HG03354 (cell line): Measurements from ENCODE around the gene BCO1.

Experiments used
- ATAC-seq: cut with Tn5 transposase; IDR thresholded peaks from one replicate; pipeline ENCODE4 v1.9.1; 2021; ENCODE audit warnings: mild to moderate bottlenecking; ENCODE audit not compliant: unreplicated experiment, poor library complexity, severe bottlenecking

Gene BCO1

DNA sequence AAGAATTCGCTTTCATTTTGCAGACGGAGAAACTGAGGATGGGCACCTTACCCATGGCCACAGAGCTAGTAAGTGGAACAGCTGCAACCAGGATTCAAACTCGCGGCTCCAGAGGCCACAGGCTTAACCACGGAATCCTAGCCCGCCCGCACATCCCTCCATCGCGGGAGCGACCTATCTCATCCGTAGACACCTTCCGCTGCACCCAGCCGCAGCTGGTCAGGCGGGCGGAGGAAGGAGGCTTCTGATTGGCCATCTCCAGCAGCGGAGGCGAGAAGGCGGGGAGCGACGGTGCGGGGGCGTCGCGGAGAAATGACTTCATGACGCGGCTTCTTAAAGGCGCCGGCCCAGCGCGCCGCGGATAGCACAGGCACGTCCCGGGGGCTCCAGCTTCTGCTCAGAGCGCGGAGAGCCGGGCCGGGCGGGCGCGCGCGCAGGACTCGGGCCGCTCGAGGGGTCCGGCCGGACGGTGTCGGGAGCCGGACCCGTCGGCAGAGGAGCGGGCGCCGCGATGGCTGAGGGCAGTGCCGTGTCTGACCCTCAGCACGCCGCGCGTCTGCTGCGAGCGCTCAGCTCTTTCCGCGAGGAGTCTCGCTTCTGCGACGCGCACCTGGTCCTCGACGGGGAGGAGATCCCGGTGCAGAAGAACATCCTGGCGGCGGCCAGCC lies 76.2 kb downstream of the BCO1 start, which contains the start of gene GAN:
GAN (plus strand) TSS at position 360 of the 668 bp plus-strand sequence; CDS start at position 512, 152 bp downstream.
- peak; percentile 97 for ATAC-seq

DNA sequence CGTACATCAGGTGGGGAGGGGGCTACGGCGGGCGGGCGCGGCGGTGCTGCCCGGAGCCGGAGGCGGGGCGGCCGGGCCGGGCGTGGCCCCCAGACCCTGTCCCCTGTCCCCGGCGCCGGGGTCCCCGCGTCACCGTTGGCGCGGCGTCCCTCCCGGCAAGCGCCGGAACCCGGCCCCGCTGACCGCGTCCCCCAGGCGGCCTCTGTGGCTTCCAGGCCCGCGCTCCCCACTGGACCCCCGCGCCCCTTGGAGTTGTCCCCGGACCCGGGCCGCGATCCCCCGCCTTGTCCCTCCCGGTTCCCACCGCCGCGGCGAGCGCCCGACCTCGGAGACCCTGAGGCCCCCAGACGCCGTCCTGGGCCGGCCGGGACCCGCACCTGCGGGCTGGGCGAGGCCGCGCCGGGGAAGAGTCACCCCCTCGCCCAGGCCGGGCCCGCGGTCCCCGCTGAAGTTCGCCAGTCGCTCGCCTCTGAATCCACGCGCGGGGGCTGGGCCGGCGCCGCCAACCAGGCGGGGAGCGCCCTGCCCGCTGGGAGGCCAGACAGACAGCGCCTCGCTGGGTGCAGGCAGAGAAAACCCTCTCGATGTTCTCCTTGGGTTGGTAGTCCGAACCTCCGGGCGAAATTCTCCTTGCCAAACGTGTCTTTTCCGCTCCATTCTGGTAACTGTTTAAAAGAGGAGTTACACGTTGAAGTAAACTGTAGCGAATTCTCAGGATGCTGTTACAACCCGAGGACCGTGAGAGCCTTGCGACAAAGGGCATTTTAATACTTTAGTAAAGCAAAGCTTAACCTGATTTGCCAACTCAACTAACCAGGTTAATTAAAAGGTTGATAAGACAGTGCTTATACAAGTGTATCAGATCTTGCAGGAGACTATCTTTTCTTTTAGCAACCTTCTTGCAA lies 77.0 kb downstream of the BCO1 start:
- peak; percentile 40 for ATAC-seq

- ATAC-seq = no peak
These were observed 77.6 kb downstream of the BCO1 start for GRCh38 chr16:81316176-81316496.

- ATAC-seq = no peak
These were observed 80.2 kb downstream of the BCO1 start for GRCh38 chr16:81318711-81319110.

GRCh38 chr16:81319221-81319912 lies 80.9 kb downstream of the BCO1 start:
- ATAC-seq = no peak

DNA sequence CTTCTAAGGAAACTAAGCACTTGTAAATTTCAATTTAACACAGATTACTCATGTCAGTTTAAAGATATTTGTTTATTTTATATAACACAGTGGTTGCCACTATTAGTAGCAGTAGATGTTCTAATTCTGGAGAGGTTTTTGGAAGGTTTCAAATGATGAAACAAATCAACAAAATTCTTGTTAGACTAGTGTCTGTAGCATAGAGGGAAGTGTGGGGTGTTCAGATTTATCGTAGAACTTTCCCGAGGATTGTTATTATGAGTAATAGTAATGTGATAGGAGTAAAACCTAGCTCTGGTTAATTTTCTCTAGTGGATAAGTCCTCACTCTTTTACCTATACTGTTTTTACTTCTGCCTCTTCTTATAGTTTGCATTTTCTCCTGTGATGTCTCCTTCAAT lies 82.5 kb downstream of the BCO1 start:
- ATAC-seq = no peak

DNA sequence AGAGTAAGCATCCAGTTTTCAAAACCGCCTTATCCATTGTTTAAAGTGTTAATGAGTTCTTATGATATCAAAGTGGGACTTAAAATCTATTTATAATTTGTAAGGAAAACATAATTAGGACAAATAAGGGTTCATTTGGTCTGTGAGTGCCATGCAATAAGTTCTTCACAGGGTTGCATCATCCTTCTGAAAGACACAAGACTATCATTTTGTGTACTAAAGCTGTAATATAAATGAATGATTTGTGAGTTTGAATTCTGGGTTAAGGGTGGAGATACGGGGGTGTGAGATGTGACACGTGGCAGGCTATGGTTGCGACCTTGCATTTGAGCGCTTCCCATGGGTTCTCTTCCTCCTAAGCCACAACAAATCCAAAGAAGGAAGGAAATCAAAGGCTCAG lies 83.0 kb downstream of the BCO1 start:
- no peak for ATAC-seq

DNA sequence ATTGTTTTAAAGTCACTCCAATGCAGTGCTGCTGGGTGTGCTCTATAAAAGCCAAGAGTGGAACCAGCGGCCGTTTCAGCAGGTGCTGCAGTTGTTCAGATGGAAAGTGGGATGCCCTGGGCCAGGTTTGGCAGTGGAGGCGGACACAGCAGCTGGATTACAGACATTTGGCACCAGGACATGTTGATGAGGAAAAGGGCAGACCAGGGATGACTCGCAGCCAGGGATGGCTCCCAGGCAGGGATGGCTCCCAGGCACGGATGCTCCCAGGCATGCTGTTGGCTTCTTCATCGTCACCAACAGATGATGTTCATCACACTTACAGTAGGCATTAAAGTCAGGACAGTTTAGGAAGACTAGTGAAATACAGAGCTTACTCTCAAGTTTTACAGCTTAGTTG lies 86.3 kb downstream of the BCO1 start:
- no peak for ATAC-seq

- ATAC-seq = no peak
These were observed 88.5 kb downstream of the BCO1 start for GRCh38 chr16:81327011-81327410.

DNA sequence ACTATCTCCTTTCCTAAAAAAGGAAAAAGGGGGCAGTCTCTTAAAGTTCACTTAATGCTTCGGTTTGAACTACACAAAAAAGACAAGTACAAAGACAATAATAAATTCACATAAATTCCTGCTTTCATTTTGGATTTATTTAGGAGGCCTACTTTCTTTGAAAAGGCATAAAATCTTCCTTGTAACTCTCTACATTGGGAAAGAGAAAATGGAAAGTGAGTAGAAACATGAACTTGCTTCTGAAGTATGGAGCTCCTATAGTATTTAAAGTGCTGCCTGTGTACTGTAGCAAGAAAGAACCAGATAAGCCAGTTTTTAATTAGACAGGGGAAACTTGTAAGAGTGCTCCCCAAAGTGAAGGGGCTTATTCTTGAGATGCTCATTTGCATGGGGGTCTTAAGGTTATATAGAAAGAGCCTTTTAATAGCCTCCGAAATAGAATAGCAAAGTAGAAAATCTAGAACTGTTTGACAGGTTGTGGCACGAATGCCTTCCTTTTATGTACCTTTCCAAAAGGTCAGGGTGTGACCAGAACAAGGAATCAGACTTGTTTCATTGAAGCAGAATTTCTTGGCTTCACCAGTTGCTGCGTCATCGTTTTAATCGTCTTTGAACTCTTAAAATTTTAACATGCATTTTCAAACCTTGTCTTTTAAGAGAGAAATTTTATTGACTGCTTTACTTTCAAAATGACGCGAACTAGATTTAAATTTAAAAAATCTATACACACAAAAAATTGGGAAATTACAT lies 89.1 kb downstream of the BCO1 start:
- ATAC-seq = no peak

- no peak for ATAC-seq
These were observed 91.5 kb downstream of the BCO1 start for GRCh38 chr16:81329947-81330346.

- no peak for ATAC-seq
These were observed 94.9 kb downstream of the BCO1 start for GRCh38 chr16:81333356-81333755.

DNA sequence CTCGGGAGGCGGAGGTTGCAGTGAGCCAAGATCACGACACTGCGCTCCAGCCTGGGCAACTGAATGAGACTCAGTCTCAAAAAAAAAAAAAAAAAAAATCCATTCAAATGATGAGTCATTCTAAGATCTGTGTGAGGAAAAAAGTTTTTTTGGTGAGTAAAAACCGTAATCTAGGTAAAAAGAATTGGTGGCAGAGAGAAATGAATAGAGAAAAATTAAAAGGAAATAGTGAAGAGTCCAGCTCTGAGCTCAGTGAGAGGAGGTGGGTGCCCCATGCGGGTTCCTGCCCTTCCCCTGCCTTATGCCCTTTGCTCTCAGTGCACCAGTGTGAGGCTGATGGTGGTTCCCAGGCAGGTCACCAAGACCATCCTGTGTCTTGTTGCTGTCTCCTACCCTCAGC lies 97.2 kb downstream of the BCO1 start:
- ATAC-seq = no peak

GRCh38 chr16:81337097-81337496 lies 98.6 kb downstream of the BCO1 start:
- no peak for ATAC-seq
